SK-N-SH treated with all-trans-retinoic acid at 6 μM for 48 hours (cell line): ENCODE measurements around the gene MYADM.

Experiments used
- ARNTL ChIP-seq: fragments of 450-650 bp; formaldehyde crosslinking; IDR thresholded peaks from 2 replicates; pipeline ENCODE4 v1.5.0; 2020; ENCODE audit warnings: low read depth, mild to moderate bottlenecking, moderate library complexity, borderline replicate concordance
- CSDC2 ChIP-seq: fragments of 250-450 bp; sonication (Bioruptor Pico); IDR thresholded peaks from 2 replicates; pipeline ENCODE4 v1.5.0; 2020; ENCODE audit warnings: mild to moderate bottlenecking, moderate library complexity
- ESRRG ChIP-seq: fragments of 250-450 bp; sonication (Bioruptor Pico); IDR thresholded peaks from 2 replicates; pipeline ENCODE4 v1.6.1; 2021; ENCODE audit warnings: mild to moderate bottlenecking
- OSR1 ChIP-seq: fragments of 250-450 bp; sonication (Bioruptor Pico); IDR thresholded peaks from 2 replicates; pipeline ENCODE4 v1.8.0; 2022; ENCODE audit warnings: moderate library complexity, mild to moderate bottlenecking, inconsistent platforms
- RARB ChIP-seq: fragments of 250-450 bp; sonication (Bioruptor Pico); IDR thresholded peaks from 2 replicates; pipeline ENCODE4 v1.8.0; 2021; ENCODE audit warnings: mild to moderate bottlenecking, moderate library complexity
- TCF4 ChIP-seq: fragments of 250-450 bp; sonication (Bioruptor Pico); IDR thresholded peaks from 2 replicates; pipeline ENCODE4 v1.8.0; 2021; ENCODE audit warnings: mild to moderate bottlenecking, moderate library complexity, borderline replicate concordance
- ZFP3 ChIP-seq: fragments of 250-450 bp; sonication (Bioruptor Pico); IDR thresholded peaks from 2 replicates; pipeline ENCODE4 v1.5.0; 2020; ENCODE audit warnings: mild to moderate bottlenecking, moderate library complexity
- ZFP30 ChIP-seq: fragments of 450-650 bp; formaldehyde crosslinking; IDR thresholded peaks from 2 replicates; pipeline ENCODE4 v1.5.0; 2022; ENCODE audit warnings: mild to moderate bottlenecking, moderate library complexity
- ZNF565 ChIP-seq: fragments of 450-650 bp; formaldehyde crosslinking; conservative IDR thresholded peaks from 2 replicates; pipeline ENCODE4 v1.5.0; 2020; ENCODE audit warnings: low read depth, mild to moderate bottlenecking, moderate library complexity
- ZNF8 ChIP-seq: fragments of 450-650 bp; formaldehyde crosslinking; IDR thresholded peaks from 2 replicates; pipeline ENCODE4 v1.5.0; 2020; ENCODE audit warnings: mild to moderate bottlenecking, moderate library complexity
- TF ChIP-seq, protein P1 (sequence below): fragments of 250-450 bp; sonication (Bioruptor Pico); IDR thresholded peaks from 2 replicates; pipeline ENCODE4 v1.8.0; 2020; ENCODE audit warnings: mild to moderate bottlenecking, moderate library complexity, borderline replicate concordance
- TF ChIP-seq, protein P2 (sequence below): fragments of 250-450 bp; sonication (Bioruptor Pico); IDR thresholded peaks from 2 replicates; pipeline ENCODE4 v1.5.1; 2021; ENCODE audit warnings: mild to moderate bottlenecking, moderate library complexity
- TF ChIP-seq, protein P3 (sequence below): fragments of 250-450 bp; sonication (Bioruptor Pico); IDR thresholded peaks from 2 replicates; pipeline ENCODE4 v1.8.0; 2021; ENCODE audit warnings: low read depth, mild to moderate bottlenecking, moderate library complexity, borderline replicate concordance
- TF ChIP-seq, protein P4 (sequence below): fragments of 250-450 bp; sonication (Bioruptor Pico); IDR thresholded peaks from 2 replicates; pipeline ENCODE4 v1.5.0; 2020; ENCODE audit warnings: mild to moderate bottlenecking, moderate library complexity

DNA sequence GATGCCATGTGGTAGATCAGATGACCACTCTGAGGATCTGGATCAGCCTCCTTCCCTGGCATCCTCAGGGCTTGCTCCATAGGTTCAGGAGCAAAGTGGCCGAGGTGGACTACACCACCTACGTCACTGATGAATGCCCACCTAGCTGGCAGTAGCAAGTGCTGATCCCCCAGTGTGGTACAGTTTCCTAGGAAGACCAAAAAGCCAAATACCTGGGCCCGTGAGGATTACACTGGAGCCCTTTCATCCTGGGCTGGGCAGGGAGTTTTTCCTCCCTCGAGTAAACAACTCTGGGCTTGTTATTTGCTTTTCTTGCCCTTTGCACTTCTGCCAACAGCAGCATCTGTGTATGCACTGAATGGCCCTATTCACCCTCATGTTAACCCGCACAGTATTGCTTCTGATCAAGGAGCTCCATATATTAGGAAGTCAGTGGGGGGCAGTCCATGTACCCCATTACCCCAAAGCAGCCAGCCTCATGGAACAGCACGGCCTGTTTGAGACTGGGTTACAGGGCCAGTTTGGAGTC, 3.3 kb upstream of the MYADM start:
- TF ChIP-seq OSR1 (CRISPR knock-in tag) (no peak), ZFP30 (CRISPR knock-in tag) (no peak), ZNF8 (CRISPR knock-in tag) (no peak), RARB (no peak), ESRRG (CRISPR knock-in tag) (no peak), ARNTL (no peak), ZFP3 (CRISPR knock-in tag) (no peak), CSDC2 (CRISPR knock-in tag) (no peak), ZNF565 (CRISPR knock-in tag) (no peak), TCF4 (CRISPR knock-in tag) (no peak)
- TF ChIP-seq, protein P1, sequence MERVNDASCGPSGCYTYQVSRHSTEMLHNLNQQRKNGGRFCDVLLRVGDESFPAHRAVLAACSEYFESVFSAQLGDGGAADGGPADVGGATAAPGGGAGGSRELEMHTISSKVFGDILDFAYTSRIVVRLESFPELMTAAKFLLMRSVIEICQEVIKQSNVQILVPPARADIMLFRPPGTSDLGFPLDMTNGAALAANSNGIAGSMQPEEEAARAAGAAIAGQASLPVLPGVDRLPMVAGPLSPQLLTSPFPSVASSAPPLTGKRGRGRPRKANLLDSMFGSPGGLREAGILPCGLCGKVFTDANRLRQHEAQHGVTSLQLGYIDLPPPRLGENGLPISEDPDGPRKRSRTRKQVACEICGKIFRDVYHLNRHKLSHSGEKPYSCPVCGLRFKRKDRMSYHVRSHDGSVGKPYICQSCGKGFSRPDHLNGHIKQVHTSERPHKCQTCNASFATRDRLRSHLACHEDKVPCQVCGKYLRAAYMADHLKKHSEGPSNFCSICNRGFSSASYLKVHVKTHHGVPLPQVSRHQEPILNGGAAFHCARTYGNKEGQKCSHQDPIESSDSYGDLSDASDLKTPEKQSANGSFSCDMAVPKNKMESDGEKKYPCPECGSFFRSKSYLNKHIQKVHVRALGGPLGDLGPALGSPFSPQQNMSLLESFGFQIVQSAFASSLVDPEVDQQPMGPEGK (CRISPR knock-in tag): no peak
- TF ChIP-seq, protein P2, sequence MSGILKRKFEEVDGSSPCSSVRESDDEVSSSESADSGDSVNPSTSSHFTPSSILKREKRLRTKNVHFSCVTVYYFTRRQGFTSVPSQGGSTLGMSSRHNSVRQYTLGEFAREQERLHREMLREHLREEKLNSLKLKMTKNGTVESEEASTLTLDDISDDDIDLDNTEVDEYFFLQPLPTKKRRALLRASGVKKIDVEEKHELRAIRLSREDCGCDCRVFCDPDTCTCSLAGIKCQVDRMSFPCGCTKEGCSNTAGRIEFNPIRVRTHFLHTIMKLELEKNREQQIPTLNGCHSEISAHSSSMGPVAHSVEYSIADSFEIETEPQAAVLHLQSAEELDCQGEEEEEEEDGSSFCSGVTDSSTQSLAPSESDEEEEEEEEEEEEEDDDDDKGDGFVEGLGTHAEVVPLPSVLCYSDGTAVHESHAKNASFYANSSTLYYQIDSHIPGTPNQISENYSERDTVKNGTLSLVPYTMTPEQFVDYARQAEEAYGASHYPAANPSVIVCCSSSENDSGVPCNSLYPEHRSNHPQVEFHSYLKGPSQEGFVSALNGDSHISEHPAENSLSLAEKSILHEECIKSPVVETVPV (CRISPR knock-in tag): no peak
- TF ChIP-seq, protein P3, sequence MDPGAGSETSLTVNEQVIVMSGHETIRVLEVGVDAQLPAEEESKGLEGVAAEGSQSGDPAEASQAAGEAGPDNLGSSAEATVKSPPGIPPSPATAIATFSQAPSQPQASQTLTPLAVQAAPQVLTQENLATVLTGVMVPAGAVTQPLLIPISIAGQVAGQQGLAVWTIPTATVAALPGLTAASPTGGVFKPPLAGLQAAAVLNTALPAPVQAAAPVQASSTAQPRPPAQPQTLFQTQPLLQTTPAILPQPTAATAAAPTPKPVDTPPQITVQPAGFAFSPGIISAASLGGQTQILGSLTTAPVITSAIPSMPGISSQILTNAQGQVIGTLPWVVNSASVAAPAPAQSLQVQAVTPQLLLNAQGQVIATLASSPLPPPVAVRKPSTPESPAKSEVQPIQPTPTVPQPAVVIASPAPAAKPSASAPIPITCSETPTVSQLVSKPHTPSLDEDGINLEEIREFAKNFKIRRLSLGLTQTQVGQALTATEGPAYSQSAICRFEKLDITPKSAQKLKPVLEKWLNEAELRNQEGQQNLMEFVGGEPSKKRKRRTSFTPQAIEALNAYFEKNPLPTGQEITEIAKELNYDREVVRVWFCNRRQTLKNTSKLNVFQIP (CRISPR knock-in tag): no peak
- TF ChIP-seq, protein P4, sequence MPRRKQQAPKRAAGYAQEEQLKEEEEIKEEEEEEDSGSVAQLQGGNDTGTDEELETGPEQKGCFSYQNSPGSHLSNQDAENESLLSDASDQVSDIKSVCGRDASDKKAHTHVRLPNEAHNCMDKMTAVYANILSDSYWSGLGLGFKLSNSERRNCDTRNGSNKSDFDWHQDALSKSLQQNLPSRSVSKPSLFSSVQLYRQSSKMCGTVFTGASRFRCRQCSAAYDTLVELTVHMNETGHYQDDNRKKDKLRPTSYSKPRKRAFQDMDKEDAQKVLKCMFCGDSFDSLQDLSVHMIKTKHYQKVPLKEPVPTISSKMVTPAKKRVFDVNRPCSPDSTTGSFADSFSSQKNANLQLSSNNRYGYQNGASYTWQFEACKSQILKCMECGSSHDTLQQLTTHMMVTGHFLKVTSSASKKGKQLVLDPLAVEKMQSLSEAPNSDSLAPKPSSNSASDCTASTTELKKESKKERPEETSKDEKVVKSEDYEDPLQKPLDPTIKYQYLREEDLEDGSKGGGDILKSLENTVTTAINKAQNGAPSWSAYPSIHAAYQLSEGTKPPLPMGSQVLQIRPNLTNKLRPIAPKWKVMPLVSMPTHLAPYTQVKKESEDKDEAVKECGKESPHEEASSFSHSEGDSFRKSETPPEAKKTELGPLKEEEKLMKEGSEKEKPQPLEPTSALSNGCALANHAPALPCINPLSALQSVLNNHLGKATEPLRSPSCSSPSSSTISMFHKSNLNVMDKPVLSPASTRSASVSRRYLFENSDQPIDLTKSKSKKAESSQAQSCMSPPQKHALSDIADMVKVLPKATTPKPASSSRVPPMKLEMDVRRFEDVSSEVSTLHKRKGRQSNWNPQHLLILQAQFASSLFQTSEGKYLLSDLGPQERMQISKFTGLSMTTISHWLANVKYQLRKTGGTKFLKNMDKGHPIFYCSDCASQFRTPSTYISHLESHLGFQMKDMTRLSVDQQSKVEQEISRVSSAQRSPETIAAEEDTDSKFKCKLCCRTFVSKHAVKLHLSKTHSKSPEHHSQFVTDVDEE (CRISPR knock-in tag): no peak
